ENCODE data around the gene F12. TPM values are rescaled to one million over a fixed set of nuclear protein-coding genes. Genes with fewer than 3 reads are reported as not detected.
"Not testable (repeated sequence)": the region's sequence is repeated elsewhere in the genome, so short reads cannot be mapped to it uniquely, and the experiment has no call there.

F12 gene
- total RNA-seq, 1 experiment from 2014 or later, result 13.4 TPM

DNA sequence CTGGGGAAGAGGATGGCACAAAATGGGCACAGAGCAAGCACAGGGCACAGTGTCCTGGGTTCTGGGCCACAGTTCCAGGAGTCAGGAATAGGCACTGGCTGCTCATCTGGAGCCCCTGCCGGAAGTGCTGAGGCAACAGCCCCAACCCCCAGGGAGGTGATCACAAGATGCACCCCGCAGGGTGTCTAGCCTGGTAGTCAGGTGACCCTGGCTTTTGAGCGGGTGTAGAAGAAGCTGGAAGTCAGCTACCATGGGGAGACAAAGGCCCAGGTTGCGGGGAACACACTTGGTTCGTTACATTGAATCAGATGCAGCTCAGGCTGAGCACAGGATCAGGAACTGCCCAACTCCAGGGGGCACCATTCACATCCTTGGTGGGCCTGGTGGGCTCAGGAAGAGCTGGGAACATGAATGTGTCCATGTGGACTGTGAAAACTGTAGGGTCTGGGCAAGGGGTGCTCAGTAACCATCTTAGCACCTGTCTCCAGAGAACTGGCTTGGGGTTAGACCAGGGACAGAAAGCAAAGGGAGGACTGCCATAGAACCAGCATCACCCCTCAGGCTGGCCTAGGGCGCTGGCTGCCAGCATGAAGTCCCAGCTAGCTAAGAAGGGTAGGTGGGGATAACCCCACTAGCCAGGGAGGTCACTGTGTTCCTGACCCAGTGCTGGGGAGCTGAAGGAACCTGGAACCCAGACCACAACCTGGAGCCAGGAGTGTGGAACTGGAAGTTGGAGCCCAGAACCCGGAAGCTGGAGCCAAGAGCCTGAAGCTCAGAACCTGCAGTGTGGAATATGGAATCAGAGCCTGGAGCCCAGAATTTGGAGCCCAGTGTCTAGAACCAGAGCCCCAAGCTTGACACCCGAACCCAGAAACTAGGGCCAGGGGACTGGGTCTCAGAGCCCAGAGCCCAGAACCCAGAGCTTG is 31.2 kb downstream of the F12 start:
- no peak for TF ChIP-seq POLR2AphosphoS5 (IDR thresholded peaks at IDR 0.05; ENCODE audit: low read depth, low read length)
- TF ChIP-seq, protein P1, sequence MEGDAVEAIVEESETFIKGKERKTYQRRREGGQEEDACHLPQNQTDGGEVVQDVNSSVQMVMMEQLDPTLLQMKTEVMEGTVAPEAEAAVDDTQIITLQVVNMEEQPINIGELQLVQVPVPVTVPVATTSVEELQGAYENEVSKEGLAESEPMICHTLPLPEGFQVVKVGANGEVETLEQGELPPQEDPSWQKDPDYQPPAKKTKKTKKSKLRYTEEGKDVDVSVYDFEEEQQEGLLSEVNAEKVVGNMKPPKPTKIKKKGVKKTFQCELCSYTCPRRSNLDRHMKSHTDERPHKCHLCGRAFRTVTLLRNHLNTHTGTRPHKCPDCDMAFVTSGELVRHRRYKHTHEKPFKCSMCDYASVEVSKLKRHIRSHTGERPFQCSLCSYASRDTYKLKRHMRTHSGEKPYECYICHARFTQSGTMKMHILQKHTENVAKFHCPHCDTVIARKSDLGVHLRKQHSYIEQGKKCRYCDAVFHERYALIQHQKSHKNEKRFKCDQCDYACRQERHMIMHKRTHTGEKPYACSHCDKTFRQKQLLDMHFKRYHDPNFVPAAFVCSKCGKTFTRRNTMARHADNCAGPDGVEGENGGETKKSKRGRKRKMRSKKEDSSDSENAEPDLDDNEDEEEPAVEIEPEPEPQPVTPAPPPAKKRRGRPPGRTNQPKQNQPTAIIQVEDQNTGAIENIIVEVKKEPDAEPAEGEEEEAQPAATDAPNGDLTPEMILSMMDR (IDR thresholded peaks at IDR 0.05), result no peak
- no peak for TF ChIP-seq SIN3A (IDR thresholded peaks at IDR 0.05; ENCODE audit: borderline replicate concordance, insufficient read depth, low read depth, low read length)
- no peak for TF ChIP-seq TCF7L2 (IDR thresholded peaks at IDR 0.05; ENCODE audit: low read depth, low read length)
- TF ChIP-seq, protein P2, sequence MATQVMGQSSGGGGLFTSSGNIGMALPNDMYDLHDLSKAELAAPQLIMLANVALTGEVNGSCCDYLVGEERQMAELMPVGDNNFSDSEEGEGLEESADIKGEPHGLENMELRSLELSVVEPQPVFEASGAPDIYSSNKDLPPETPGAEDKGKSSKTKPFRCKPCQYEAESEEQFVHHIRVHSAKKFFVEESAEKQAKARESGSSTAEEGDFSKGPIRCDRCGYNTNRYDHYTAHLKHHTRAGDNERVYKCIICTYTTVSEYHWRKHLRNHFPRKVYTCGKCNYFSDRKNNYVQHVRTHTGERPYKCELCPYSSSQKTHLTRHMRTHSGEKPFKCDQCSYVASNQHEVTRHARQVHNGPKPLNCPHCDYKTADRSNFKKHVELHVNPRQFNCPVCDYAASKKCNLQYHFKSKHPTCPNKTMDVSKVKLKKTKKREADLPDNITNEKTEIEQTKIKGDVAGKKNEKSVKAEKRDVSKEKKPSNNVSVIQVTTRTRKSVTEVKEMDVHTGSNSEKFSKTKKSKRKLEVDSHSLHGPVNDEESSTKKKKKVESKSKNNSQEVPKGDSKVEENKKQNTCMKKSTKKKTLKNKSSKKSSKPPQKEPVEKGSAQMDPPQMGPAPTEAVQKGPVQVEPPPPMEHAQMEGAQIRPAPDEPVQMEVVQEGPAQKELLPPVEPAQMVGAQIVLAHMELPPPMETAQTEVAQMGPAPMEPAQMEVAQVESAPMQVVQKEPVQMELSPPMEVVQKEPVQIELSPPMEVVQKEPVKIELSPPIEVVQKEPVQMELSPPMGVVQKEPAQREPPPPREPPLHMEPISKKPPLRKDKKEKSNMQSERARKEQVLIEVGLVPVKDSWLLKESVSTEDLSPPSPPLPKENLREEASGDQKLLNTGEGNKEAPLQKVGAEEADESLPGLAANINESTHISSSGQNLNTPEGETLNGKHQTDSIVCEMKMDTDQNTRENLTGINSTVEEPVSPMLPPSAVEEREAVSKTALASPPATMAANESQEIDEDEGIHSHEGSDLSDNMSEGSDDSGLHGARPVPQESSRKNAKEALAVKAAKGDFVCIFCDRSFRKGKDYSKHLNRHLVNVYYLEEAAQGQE (IDR thresholded peaks at IDR 0.05; ENCODE audit: insufficient read depth in 1 of 2, low read depth in 2 of 2, low read length in 1 of 2), result no peak
- no peak overlapping the region for H3K27ac ChIP-seq (ENCODE audit: low read length)
- ChIA-PET POLR2A (interaction anchor here (0.7 kb wide), 1 partner anchor 17 kb away, joined by 5 read pairs; no protein-coding TSS in a partner anchor), CTCF (interaction anchor here (0.6 to 1.7 kb wide), 3 partner anchors 11 to 125 kb away, joined by 3 to 4 read pairs (median 4); no protein-coding TSS in a partner anchor)
- no peaks in the 10 kb centered on the region for H3K27me3 ChIP-seq (ENCODE audit: control insufficient read depth, insufficient read depth, low read length)
- H3K9me3 ChIP-seq (ENCODE audit: control insufficient read depth, insufficient read depth, low read depth, low read length), result no peaks in the 10 kb centered on the region
- H3K4me1 ChIP-seq (ENCODE audit: control insufficient read depth, insufficient read depth, low read length), result peaks cover 4% of the 10 kb centered on the region; the same call in 1 of the 2 replicates
- BruUV-seq (replicated peaks), result no TSS peak
- H3K36me3 ChIP-seq (ENCODE audit: control insufficient read depth, insufficient read depth, low read length), result no peaks in the 10 kb centered on the region
- in situ Hi-C loops (cut with HindIII; ENCODE audit: low pct_unique_long_range_greater_than_20kb, low sequenced_read_pairs), result no loop called here
- no peak overlapping the region for H3K4me3 ChIP-seq (ENCODE audit: low read depth in 2 of 2, low read length in 2 of 2)
- DNase-seq (ENCODE audit: low read depth, low spot score) (no peak), ATAC-seq (no peak)
- intact Hi-C loops (cut with micrococcal nuclease; ENCODE audit: unreplicated experiment), result no loop called here

DNA sequence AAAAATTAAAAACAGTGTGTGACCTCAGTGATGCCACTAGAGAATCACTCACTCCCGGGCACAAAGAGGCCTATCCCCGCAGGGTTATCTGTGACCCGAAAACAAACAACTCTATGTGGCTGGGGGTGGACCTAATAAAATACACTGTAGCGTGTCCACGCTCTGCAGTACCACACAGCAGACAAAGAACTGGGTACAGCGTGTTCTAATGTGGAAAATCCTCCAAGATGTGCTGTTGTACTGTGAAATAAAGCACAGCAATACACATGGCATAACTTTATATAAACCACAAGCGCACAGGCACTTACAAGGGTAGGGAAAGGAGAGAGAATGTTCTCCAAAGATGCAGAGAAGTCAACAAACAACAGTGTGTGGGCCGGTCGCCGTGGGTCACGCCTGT is 33.3 kb downstream of the F12 start:
- ChIA-PET POLR2A (no interaction called here), CTCF (no interaction called here)
- Histone ChIP-seq H3K27ac (ENCODE audit: low read length) (no peak overlapping the region), H3K4me3 (ENCODE audit: low read depth in 2 of 2, low read length in 2 of 2) (no peak overlapping the region), H3K36me3 (ENCODE audit: control insufficient read depth, insufficient read depth, low read length) (no peaks in the 10 kb centered on the region; the same call in 1 of the 2 replicates), H3K4me1 (ENCODE audit: control insufficient read depth, insufficient read depth, low read length) (peaks cover 4% of the 10 kb centered on the region; the same call in 1 of the 2 replicates), H3K27me3 (ENCODE audit: control insufficient read depth, insufficient read depth, low read length) (no peaks in the 10 kb centered on the region), H3K9me3 (ENCODE audit: control insufficient read depth, insufficient read depth, low read depth, low read length) (no peaks in the 10 kb centered on the region)
- BruUV-seq (replicated peaks), result no TSS peak
- in situ Hi-C loops (cut with HindIII; ENCODE audit: low pct_unique_long_range_greater_than_20kb, low sequenced_read_pairs), result no loop called here
- intact Hi-C loops (cut with micrococcal nuclease; ENCODE audit: unreplicated experiment), result no loop called here
- DNase-seq (ENCODE audit: low read depth, low spot score) (no peak), ATAC-seq (no peak)
- TF ChIP-seq, protein P2 (IDR thresholded peaks at IDR 0.05; ENCODE audit: insufficient read depth in 1 of 2, low read depth in 2 of 2, low read length in 1 of 2), result no peak
- TF ChIP-seq TCF7L2 (IDR thresholded peaks at IDR 0.05; ENCODE audit: low read depth, low read length) (no peak), POLR2AphosphoS5 (IDR thresholded peaks at IDR 0.05; ENCODE audit: low read depth, low read length) (no peak), SIN3A (IDR thresholded peaks at IDR 0.05; ENCODE audit: borderline replicate concordance, insufficient read depth, low read depth, low read length) (no peak)
- TF ChIP-seq, protein P1 (IDR thresholded peaks at IDR 0.05), result no peak

DNA sequence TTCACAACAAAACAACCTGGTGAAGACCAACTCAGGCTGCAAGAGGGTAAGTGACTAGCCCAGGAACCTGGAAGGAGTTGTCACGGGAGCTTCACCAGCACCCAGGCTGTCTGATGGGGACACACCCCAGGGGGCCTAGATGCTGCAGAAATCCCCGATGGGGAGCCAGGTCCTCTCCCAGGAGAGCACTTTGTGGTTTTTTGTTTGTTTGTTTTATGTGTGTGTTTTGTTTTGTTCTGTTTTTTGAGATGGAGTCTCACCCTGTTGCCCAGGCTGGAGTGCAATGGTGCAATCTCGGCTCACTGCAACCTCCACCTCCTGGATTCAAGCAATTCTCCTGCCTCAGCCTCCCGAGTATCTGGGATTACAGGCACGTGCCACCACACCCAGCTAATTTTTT is 33.8 kb downstream of the F12 start:
- DNase-seq (ENCODE audit: low read depth, low spot score); H3K4me1 ChIP-seq (ENCODE audit: control insufficient read depth, insufficient read depth, low read length); ATAC-seq; POLR2A ChIA-PET; in situ Hi-C loops (cut with HindIII; ENCODE audit: low pct_unique_long_range_greater_than_20kb, low sequenced_read_pairs); H3K36me3 ChIP-seq (ENCODE audit: control insufficient read depth, insufficient read depth, low read length); BruUV-seq (replicated peaks); intact Hi-C loops (cut with micrococcal nuclease; ENCODE audit: unreplicated experiment); H3K27me3 ChIP-seq (ENCODE audit: control insufficient read depth, insufficient read depth, low read length); H3K27ac ChIP-seq (ENCODE audit: low read length); H3K4me3 ChIP-seq (ENCODE audit: low read depth in 2 of 2, low read length in 2 of 2); H3K9me3 ChIP-seq (ENCODE audit: control insufficient read depth, insufficient read depth, low read depth, low read length): not testable (repeated sequence)
- CTCF ChIA-PET, result interaction anchor here (1.0 kb wide), 1 partner anchor 65 kb away, joined by 4 read pairs; no protein-coding TSS in a partner anchor

Data from Panc1 (cell line).